Muscle of arm (tissue), 12 donors: Measurements from ENCODE around the gene PANX3. TPM values are rescaled to one million over a fixed set of nuclear protein-coding genes. Genes with fewer than 3 reads are reported as not detected.
A peak's percentile ranks its signal among the peaks of the same experiment; 100 is the strongest.

Experiments used
- DNase-seq: peaks from one replicate; pipeline ENCODE4 v3.0.0-alpha.2; 2013
- polyA plus RNA-seq, 12 donors: library from polyadenylated mRNA; unstranded; fragments of 120-200 nt; gene quantifications; one replicate each; pipeline ENCODE4 v1.2.1, GENCODE V29; 2013; ENCODE audit not compliant: insufficient read length in 12 of 12

PANX3 gene
- polyA plus RNA-seq, 12 donors, result 0.10 to 0.18 (median 0.15) TPM; not detected in 8

GRCh38 chr11:124657904-124658303 is 46.7 kb downstream of the PANX3 start:
- DNase-seq, result no peak

DNA sequence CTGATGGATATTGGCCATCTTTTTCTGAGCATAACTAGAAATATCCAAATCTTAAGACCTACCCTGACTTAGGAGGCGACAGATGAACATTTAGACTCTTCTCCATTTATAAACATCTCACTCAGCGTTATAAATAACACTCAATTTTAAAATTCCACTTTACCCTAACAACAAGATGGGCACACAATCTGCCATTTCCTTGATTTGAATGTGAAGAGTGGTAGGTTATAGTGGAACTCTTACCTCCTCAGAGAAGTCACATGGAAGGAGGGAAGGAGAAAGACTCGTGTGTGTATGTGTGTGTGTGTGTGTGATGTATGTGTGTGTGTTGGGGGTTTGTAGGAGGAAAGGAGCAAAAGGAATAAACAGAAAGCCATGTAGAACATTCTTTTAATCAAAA is 47.3 kb downstream of the PANX3 start:
- no peak for DNase-seq

DNA sequence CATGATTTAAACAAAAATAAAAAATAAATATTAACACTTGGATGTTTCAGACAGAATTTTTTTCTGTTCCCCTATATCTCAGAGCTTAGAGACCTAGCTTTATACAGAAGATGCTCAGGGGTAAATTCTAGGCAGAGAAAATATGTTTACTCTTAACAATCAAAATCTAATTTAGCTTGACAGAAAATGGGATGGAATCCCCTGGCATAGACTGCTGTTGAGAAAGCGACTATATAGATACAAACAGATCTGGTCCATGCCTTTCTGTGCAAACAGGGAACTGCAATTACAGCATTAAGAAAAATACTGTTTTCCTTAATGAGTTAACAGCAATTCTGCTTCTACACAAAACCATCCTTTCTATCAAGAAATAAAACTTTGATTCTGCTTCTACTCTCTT is 47.8 kb downstream of the PANX3 start:
- no peak for DNase-seq

DNA sequence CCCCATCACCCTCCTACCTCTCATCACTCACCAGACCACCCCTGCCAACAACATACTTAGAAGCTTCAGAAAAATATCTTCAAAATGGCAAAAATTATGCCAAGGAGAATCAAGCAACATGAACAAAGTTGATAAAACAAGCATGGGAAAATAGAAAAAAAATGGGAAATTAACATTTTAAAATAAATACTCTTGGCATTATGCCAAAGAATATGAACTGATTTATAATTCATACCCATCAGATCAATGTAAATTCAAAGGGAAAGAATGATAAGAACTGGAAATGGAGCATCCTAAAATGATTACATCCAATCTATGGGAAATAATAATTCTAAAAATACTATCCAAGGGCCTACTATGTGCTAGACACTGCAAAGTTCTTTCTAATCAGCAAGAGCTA is 50.3 kb downstream of the PANX3 start:
- DNase-seq, result no peak

DNA sequence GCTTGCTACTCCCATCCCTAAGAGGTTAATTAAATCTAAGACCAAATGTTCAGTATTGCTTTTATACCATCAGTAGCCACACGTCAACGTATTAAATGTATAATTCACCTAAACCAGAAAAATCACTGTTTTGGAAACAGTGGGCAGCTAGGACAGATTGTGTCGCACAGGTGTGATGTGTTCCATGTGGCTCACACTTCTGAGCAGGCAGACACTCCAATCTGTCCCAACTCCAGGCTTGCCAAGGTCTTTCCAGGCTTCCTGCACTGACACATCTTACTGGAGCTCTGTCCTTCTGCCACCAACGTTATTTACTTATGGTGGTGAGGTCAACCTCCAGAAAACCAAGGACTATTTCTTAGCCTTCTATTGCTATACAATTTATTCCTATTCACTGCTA is 50.9 kb downstream of the PANX3 start:
- no peak for DNase-seq

- DNase-seq, result no peak
These were observed 52.6 kb downstream of the PANX3 start for GRCh38 chr11:124663861-124664260.

GRCh38 chr11:124667601-124668000 is 56.4 kb downstream of the PANX3 start:
- DNase-seq, result no peak

GRCh38 chr11:124669193-124669592 is 58.0 kb downstream of the PANX3 start:
- peak; percentile 60 for DNase-seq

Other genes with a start within 250 kb of the PANX3 start
- not detected for gene OR8B2, start 226.9 kb upstream of the PANX3 start, polyA plus RNA-seq
- gene OR8B3, start 212.4 kb upstream of the PANX3 start, polyA plus RNA-seq, result not detected
- gene OR8B4, start 186.6 kb upstream of the PANX3 start, polyA plus RNA-seq, result not detected
- gene OR8B8, start 165.7 kb upstream of the PANX3 start, polyA plus RNA-seq, result not detected
- not detected for gene OR8B12, start 67.8 kb upstream of the PANX3 start, polyA plus RNA-seq
- gene OR8A1, start 41.4 kb upstream of the PANX3 start, polyA plus RNA-seq, result under 1 TPM in 9 of 12 donors, not detected in 3; 0.04 to 0.78 (median 0.22) TPM
- 10 to 100 TPM in 11 of 12 donors, not detected in 1; 17.4 to 35.2 (median 25.4) TPM for gene TBRG1, start 11.4 kb downstream of the PANX3 start, polyA plus RNA-seq
- 10 to 100 TPM in 1 of 12 donors, 1 to 10 TPM in 10, not detected in 1; 4.7 to 23.3 (median 7.2) TPM for gene SIAE, start 62.3 kb downstream of the PANX3 start, polyA plus RNA-seq
- 1 to 10 TPM in 10 of 12 donors, not detected in 2; 2.0 to 6.4 (median 3.7) TPM for gene SPA17, start 62.5 kb downstream of the PANX3 start, polyA plus RNA-seq
- gene NRGN, start 128.5 kb downstream of the PANX3 start, polyA plus RNA-seq, result 10 to 100 TPM in 2 of 12 donors, 1 to 10 TPM in 9, not detected in 1; 3.1 to 14.5 (median 5.1) TPM
- gene VSIG2, start 140.8 kb downstream of the PANX3 start, polyA plus RNA-seq, result 1 to 10 TPM in 7 of 12 donors, under 1 TPM in 3, not detected in 2; 0.60 to 2.8 (median 1.4) TPM
- 10 to 100 TPM in 11 of 12 donors, not detected in 1; 39.8 to 59.8 (median 52.1) TPM for gene ESAM, start 150.9 kb downstream of the PANX3 start, polyA plus RNA-seq
- 10 to 100 TPM in 11 of 12 donors, not detected in 1; 11.1 to 32.5 (median 16.0) TPM for gene MSANTD2, start 189.0 kb downstream of the PANX3 start, polyA plus RNA-seq